Body of pancreas (tissue), 4 donors: Measurements from ENCODE around the gene TBCA.

Experiments used
- POLR2A ChIP-seq, 3 donors: fragments of 450-650 bp; IDR thresholded peaks; one replicate each; pipeline ENCODE4 v1.6.1; 2016; ENCODE audit warnings: antibody characterized with exemption in 3 of 3, mild to moderate bottlenecking in 2 of 3
- TF ChIP-seq, protein P1 (sequence below), 7 experiments: fragments of 450-650 bp in 4 of 7; fragments of 200-600 bp in 3 of 7; sonication (generic) in 3 of 7; IDR thresholded peaks; one replicate each; pipeline ENCODE4 v1.5.1; 2016 to 2019; ENCODE audit warnings: antibody characterized with exemption in 7 of 7

DNA sequence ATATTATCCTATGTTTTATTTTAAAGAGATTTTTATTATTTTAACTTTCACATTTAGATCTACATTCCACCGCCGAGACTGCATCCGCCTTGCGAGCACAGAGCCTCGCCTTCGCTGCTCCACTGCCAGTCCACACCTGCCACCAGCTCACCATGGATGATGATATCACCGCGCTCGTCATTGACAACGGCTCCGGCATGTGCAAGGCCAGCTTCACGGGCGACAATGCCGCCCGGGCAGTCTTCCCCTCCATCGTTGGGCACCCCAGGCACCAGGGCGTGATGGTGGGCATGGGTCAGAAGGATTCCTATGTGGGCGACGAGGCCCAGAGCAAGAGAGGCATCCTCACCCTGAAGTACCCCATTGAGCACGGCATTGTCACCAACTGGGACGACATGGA is 8.6 kb upstream of the TBCA start:
- TF ChIP-seq, protein P1, sequence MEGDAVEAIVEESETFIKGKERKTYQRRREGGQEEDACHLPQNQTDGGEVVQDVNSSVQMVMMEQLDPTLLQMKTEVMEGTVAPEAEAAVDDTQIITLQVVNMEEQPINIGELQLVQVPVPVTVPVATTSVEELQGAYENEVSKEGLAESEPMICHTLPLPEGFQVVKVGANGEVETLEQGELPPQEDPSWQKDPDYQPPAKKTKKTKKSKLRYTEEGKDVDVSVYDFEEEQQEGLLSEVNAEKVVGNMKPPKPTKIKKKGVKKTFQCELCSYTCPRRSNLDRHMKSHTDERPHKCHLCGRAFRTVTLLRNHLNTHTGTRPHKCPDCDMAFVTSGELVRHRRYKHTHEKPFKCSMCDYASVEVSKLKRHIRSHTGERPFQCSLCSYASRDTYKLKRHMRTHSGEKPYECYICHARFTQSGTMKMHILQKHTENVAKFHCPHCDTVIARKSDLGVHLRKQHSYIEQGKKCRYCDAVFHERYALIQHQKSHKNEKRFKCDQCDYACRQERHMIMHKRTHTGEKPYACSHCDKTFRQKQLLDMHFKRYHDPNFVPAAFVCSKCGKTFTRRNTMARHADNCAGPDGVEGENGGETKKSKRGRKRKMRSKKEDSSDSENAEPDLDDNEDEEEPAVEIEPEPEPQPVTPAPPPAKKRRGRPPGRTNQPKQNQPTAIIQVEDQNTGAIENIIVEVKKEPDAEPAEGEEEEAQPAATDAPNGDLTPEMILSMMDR (IDR thresholded peaks at IDR 0.05), result no peak
- no peak for TF ChIP-seq POLR2A (IDR thresholded peaks at IDR 0.05)
